Activated CD4-positive, alpha-beta T cell treated with anti-CD3 and anti-CD28 coated beads for 48 hours (primary cell): ENCODE data around the gene NFIL3.
A peak's percentile ranks its signal among the peaks of the same experiment; 100 is the strongest.

ENCODE experiments used
- DNase-seq: peaks from one replicate; pipeline ENCODE4 v3.0.0-alpha.2; 2020

Gene NFIL3

GRCh38 chr9:91421971-91422757, 1.5 kb downstream of the NFIL3 start:
- no peak for DNase-seq

GRCh38 chr9:91421128-91421765, 2.4 kb downstream of the NFIL3 start:
- DNase-seq = peak; percentile 47

GRCh38 chr9:91420501-91421127, 3.0 kb downstream of the NFIL3 start:
- DNase-seq = no peak

DNA sequence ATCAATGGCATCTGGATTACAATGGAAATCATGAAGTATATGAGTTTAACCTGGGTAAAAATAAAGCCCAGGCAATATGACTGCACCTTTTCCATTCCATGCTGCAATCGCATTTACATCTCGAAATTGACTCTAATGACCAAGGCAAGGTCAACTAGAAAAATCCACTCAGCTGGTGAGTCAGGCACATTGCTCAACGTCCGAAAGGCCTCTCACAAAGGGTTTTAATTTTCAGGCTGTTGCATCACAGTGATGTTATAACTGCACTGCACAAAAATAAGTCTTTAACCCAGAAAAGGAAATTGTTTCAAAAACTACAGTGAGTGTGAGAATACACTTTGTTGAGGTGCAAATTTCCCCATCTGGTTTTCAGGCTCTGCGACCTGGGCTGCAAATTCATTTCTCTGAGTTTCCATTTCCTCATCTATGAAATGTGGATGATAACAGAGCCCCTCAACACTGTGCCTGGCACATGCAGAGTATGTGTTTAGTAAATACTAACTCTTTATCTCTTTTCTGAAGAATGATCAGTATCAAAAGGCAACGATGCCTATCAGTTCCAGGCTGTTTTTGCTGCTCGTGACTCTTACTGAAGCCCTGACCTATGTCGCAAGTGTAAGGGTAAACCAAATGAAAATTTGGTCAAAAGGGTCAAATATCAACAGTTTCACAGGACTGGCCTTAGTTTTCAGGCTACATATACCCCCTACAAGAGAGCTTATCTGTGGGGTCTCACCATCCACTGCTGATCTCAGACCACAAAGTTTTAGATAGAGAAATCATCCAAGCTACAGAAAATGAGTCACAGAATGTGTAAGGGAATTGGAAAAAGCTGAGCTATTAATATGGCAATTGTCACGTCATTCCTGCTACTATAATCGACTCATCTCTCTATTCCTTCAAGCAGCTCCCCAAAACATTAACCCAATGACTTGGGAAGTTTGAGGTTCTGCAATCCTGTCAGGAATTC, 4.1 kb downstream of the NFIL3 start:
- peak; percentile 71 for DNase-seq

GRCh38 chr9:91418215-91418610, 5.4 kb downstream of the NFIL3 start:
- DNase-seq = no peak

GRCh38 chr9:91417602-91418214, 5.9 kb downstream of the NFIL3 start:
- no peak for DNase-seq

- no peak for DNase-seq
Observed at GRCh38 chr9:91416096-91416712, 7.4 kb downstream of the NFIL3 start.

- DNase-seq = peak; percentile 30
Observed at GRCh38 chr9:91415290-91415689, 8.3 kb downstream of the NFIL3 start.

GRCh38 chr9:91412941-91413340, 10.7 kb downstream of the NFIL3 start:
- DNase-seq = no peak

DNA sequence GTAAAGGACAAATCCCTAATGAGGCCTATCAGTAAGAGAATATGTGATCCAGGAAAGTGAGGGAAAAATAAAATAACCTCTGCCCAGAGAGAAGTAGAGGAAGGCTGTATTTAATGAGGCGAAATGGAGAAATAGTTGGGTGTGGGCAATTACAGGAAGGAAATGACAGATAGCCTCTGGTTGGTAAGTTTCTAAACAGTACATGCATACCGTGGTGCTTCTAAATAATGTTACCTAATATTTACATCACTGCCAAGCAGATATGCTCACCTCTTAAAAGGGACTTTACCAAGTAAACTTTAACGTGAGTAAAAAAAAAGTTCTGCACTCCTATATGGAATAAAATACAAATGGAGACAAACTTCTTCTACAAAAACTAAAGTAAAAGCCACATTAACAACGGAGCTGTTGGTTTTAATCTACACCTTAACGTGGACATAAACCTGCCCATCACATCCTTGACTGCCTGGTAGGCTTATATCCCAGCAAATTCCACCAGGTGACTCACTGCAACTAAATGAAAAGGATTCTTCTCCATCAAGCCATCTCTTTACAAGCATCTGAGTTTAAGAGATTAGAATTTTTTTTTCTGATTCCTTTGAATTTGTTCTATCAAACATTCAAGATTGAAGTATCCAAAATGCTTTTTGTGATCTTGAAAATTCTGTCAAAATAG, 12.4 kb downstream of the NFIL3 start:
- DNase-seq = no peak

DNA sequence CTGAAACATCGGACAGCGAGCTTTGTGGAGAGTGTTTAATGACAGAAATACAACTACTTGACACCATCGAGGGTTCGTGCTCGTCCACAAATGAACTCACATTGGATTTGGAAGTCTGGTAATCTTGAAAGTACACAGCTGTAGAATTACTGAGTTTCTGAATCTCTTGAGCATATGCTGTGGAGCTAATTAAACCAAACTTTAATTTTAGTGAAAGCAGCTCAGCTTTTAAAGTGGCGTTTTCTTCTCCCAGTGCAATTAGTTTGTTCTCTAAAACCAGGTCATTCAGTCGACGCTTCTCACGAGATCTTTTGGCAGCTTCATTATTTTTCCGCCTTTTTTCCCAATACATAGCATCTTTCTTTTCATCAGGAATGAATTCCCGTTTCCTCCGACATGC, 13.5 kb downstream of the NFIL3 start:
- no peak for DNase-seq

DNA sequence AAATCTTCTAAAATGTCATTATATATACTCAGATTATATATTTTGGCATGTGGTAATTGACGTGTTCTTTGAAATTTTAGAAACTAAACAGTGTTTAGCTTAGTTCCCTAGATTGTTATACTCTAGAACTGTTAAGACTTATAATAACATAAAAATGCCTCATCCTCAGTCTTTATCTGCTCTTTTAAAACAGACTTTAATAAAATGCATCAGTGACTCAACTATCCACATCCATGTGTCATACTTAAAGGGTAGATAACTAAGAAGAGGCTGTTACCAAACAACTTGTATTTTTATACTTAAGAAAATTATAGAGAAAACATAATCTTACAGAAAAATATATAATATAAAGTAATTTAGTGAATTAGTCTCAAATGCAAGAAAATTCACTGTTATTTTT, 15.2 kb downstream of the NFIL3 start:
- DNase-seq = no peak

DNA sequence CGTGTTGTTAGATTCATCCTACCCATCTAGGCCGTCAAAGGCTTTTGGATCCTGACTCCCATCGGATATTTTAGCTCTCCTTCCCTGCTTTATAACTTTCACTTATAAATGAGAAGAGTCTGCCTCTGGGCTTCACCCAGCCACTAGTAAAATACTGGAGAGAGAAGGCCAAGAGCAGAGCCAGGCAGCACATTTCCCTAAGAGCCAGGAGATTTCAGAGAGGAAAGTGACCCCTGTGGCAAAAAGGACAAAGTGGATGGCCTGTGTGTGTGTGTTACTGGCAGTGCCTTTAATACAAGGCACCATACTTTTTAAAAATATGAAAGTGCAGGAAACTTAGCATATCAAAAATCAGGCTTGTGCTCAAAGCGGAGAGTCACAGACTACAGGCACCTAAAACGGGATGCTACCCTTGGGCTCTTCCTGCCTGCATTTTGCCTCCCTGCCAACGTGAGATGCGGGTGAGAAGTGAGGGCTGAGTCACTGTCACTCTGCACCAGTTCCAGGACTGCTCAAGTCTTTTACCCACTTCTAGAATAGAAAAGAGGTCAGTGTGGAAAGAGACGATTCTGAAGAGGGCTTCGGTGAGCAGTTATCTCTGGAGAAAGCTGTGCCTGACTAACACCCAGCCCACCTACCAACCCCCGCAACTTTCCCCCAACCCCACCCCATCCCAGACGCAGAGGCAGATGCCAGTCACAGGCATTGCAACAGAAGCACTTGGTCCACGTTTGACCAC, 15.9 kb downstream of the NFIL3 start:
- no peak for DNase-seq

DNA sequence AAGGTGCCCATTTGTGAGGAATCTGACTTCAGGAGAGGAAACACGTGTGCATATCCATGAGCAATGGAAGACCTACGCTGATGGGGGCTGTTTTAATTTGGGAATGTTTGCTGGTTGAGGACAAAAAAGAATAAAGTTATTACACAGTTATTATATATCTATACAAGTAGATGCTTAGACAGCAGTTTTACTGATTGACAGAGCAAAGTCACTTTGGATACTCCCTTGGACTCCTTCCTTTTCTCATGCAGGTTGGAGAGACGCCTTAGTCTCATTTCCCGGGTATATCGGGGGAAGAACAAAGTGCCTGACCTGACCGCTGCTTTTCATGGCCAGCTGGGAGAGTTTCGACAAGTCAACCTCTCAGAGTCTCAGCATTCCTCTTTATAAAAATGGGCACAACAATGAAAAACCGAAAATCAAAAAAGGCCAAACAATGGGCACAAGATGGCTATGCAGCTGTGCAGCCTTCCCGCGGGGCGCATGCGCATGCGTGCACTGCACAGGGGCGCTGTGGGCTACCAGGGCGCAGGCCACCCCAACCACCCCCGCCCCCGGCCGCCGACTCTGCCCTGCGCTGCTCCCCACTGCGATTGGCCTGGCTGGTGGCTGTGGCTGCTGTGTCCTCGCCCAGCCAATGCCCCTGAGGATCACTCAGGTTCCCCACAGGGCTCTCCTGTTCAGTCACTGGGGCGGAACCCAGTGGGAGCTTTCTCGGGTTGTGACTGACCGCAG, 18.1 kb downstream of the NFIL3 start:
- DNase-seq = no peak

GRCh38 chr9:91403665-91404543, 19.7 kb downstream of the NFIL3 start:
- no peak for DNase-seq

DNA sequence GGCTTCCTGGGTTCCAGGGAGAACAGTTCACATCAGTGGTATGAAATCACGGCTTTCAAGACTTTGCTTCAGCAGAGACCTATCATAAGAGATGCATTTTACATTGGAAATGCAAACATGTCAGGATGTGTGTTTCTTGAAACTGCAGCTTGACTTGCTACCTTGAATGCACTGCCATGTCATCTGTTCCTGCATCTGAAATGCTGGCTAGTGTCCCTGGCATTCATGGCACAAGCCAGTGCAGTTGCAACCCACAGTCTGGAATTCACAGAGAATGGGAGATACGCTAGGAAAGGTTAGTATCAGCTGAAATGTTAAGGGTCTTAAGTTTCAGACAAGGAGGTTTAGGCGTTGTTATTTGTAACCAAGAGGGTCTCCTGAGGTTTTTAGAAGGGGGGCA, 24.7 kb downstream of the NFIL3 start:
- DNase-seq = no peak

GRCh38 chr9:91395553-91396471, 27.8 kb downstream of the NFIL3 start:
- DNase-seq = peak; percentile 18

- DNase-seq = no peak
Observed at GRCh38 chr9:91395106-91395552, 28.5 kb downstream of the NFIL3 start.
